ENCODE results near the gene QSOX1.
"Not testable (repeated sequence)": the region's sequence is repeated elsewhere in the genome, so short reads cannot be mapped to it uniquely, and the experiment has no call there.

Gene QSOX1

DNA sequence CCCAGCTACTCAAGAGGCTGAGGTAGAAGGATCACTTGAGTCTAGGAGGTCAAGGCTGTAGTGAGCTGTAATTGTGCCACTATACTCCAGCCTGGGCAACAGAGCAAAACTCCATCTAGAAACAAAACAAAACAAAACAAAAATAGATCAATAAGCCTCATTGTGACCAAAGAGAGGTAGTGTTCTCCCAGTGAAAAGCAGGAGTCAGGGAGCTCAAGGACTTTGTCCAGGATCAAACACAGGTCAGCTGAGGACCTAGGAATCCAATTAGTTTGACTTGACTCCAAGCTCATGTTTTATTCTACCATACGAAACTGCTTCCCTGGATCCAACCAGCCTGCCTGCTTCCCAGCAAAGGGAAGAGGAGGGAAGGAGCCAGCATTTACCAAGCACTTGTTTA, 21.5 kb upstream of the QSOX1 start:
- Histone ChIP-seq H3K4me3 (ENCODE audit: low read depth, low read length) (no peak overlapping the region), H3K79me2 (ENCODE audit: control insufficient read depth, insufficient read depth, low read length, unreplicated experiment) (no peaks in the 10 kb centered on the region), H3K27me3 (ENCODE audit: insufficient read depth, low read length) (no peaks in the 10 kb centered on the region), H2AFZ (ENCODE audit: low read length, unreplicated experiment) (no peak overlapping the region), H3K36me3 (ENCODE audit: insufficient read depth, low read length) (no peaks in the 10 kb centered on the region), H3K27ac (ENCODE audit: low read depth, low read length) (no peak overlapping the region), H3K4me1 (ENCODE audit: control insufficient read depth, insufficient read depth, low read length, unreplicated experiment) (peaks cover 15% of the 10 kb centered on the region)

- not testable (repeated sequence) for H3K27me3 ChIP-seq (ENCODE audit: insufficient read depth, low read length); H3K36me3 ChIP-seq (ENCODE audit: insufficient read depth, low read length); H3K4me3 ChIP-seq (ENCODE audit: low read depth, low read length); H3K79me2 ChIP-seq (ENCODE audit: control insufficient read depth, insufficient read depth, low read length, unreplicated experiment); H2AFZ ChIP-seq (ENCODE audit: low read length, unreplicated experiment); H3K27ac ChIP-seq (ENCODE audit: low read depth, low read length)
- peaks cover 15% of the 10 kb centered on the region for H3K4me1 ChIP-seq (ENCODE audit: control insufficient read depth, insufficient read depth, low read length, unreplicated experiment)
Measured at GRCh38 chr1:180133688-180134087, 21.0 kb upstream of the QSOX1 start.

DNA sequence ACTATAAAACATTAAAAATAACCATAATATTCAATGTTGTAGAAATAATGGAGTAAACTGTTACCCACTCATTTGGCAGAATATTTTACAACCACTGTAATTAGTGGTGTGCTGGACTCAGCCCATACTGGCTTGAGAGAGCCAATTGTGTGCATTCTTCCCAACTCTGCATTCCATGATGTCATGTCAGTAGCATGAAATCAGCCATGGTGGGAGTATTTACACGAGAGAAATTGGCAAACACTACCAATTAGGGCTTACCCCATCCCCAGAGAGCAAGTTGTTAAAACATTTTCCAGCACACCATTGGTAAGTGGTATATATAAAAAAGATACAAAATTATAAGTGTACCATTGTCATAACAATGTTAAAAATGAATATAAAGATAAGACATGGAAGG, 19.1 kb upstream of the QSOX1 start:
- Histone ChIP-seq H2AFZ (ENCODE audit: low read length, unreplicated experiment) (no peak overlapping the region), H3K79me2 (ENCODE audit: control insufficient read depth, insufficient read depth, low read length, unreplicated experiment) (no peaks in the 10 kb centered on the region), H3K27ac (ENCODE audit: low read depth, low read length) (no peak overlapping the region), H3K27me3 (ENCODE audit: insufficient read depth, low read length) (no peaks in the 10 kb centered on the region), H3K36me3 (ENCODE audit: insufficient read depth, low read length) (no peaks in the 10 kb centered on the region), H3K4me3 (ENCODE audit: low read depth, low read length) (no peak overlapping the region), H3K4me1 (ENCODE audit: control insufficient read depth, insufficient read depth, low read length, unreplicated experiment) (peaks cover 15% of the 10 kb centered on the region)

GRCh38 chr1:180136331-180136967, 18.2 kb upstream of the QSOX1 start:
- Histone ChIP-seq H2AFZ (ENCODE audit: low read length, unreplicated experiment) (no peak overlapping the region), H3K79me2 (ENCODE audit: control insufficient read depth, insufficient read depth, low read length, unreplicated experiment) (no peaks in the 10 kb centered on the region), H3K4me1 (ENCODE audit: control insufficient read depth, insufficient read depth, low read length, unreplicated experiment) (peaks cover 8% of the 10 kb centered on the region), H3K36me3 (ENCODE audit: insufficient read depth, low read length) (no peaks in the 10 kb centered on the region), H3K27me3 (ENCODE audit: insufficient read depth, low read length) (no peaks in the 10 kb centered on the region), H3K27ac (ENCODE audit: low read depth, low read length) (no peak overlapping the region), H3K4me3 (ENCODE audit: low read depth, low read length) (no peak overlapping the region)

DNA sequence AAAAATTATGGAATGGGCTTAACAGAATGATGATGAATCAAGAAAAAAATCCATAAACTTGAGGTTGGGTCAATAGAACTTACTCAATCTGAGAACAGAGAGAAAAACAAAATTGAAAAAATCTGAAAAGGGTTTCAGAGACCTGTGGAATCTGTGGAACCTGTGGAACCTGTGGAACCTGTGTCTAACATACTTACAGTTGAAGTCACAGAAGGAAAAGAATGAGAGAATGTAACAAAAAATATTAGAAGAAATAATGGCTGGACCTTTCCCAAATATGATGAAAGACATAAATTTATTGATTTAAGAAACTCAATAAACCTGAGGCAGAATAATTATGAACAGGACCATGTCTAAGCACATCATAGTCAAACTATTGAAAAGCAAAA, 17.7 kb upstream of the QSOX1 start:
- Histone ChIP-seq H3K4me1 (ENCODE audit: control insufficient read depth, insufficient read depth, low read length, unreplicated experiment) (peaks cover 3% of the 10 kb centered on the region), H3K36me3 (ENCODE audit: insufficient read depth, low read length) (no peaks in the 10 kb centered on the region), H3K79me2 (ENCODE audit: control insufficient read depth, insufficient read depth, low read length, unreplicated experiment) (no peaks in the 10 kb centered on the region), H2AFZ (ENCODE audit: low read length, unreplicated experiment) (no peak overlapping the region), H3K4me3 (ENCODE audit: low read depth, low read length) (no peak overlapping the region), H3K27ac (ENCODE audit: low read depth, low read length) (no peak overlapping the region), H3K27me3 (ENCODE audit: insufficient read depth, low read length) (no peaks in the 10 kb centered on the region)

GRCh38 chr1:180137776-180138175, 16.9 kb upstream of the QSOX1 start:
- Histone ChIP-seq H2AFZ (ENCODE audit: low read length, unreplicated experiment) (no peak overlapping the region), H3K27me3 (ENCODE audit: insufficient read depth, low read length) (no peaks in the 10 kb centered on the region)

DNA sequence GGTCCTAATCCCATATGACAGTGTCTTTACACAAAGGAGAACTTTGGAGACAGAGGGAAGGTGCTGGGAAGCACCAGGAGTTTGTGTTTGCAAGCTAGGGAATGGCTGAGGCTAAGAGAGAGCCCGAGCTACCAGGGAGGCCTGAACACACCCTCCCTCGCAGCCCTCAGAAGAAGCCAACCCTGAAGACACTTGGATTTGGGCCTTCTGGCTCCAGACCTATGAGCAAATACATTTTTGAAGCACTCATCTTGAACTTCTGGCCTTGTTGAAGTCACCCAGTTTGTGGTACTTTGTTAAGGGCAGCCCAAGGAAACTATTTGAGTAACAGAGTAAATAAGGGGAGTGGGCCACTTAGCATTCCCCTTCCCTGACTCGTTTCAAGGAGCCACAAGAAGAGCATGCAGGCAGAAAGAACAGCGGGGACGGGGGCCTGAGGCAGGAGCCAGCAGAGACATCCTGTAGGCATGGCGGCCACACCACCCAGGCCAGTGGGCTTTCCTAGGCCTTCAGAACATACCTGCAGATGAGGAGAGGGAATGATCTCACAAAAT, 13.2 kb upstream of the QSOX1 start:
- H3K4me3 ChIP-seq (ENCODE audit: low read depth, low read length), result no peak overlapping the region
- no peaks in the 10 kb centered on the region for H3K4me1 ChIP-seq (ENCODE audit: control insufficient read depth, insufficient read depth, low read length, unreplicated experiment)
- H2AFZ ChIP-seq (ENCODE audit: low read length, unreplicated experiment), result no peak overlapping the region
- no peaks in the 10 kb centered on the region for H3K79me2 ChIP-seq (ENCODE audit: control insufficient read depth, insufficient read depth, low read length, unreplicated experiment)
- no peak overlapping the region for H3K27ac ChIP-seq (ENCODE audit: low read depth, low read length)
- H3K36me3 ChIP-seq (ENCODE audit: insufficient read depth, low read length), result no peaks in the 10 kb centered on the region
- H3K27me3 ChIP-seq (ENCODE audit: insufficient read depth, low read length), result no peaks in the 10 kb centered on the region

More at GRCh38 chr1:180137776-180138175, 16.9 kb upstream of the QSOX1 start:
- Histone ChIP-seq H3K79me2 (ENCODE audit: control insufficient read depth, insufficient read depth, low read length, unreplicated experiment) (no peaks in the 10 kb centered on the region), H3K27ac (ENCODE audit: low read depth, low read length) (no peak overlapping the region), H3K36me3 (ENCODE audit: insufficient read depth, low read length) (no peaks in the 10 kb centered on the region), H3K4me1 (ENCODE audit: control insufficient read depth, insufficient read depth, low read length, unreplicated experiment) (no peaks in the 10 kb centered on the region), H3K4me3 (ENCODE audit: low read depth, low read length) (no peak overlapping the region)

GRCh38 chr1:180143359-180143758, 11.3 kb upstream of the QSOX1 start:
- Histone ChIP-seq H3K79me2 (ENCODE audit: control insufficient read depth, insufficient read depth, low read length, unreplicated experiment) (no peaks in the 10 kb centered on the region), H2AFZ (ENCODE audit: low read length, unreplicated experiment) (no peak overlapping the region), H3K4me1 (ENCODE audit: control insufficient read depth, insufficient read depth, low read length, unreplicated experiment) (no peaks in the 10 kb centered on the region), H3K27me3 (ENCODE audit: insufficient read depth, low read length) (no peaks in the 10 kb centered on the region), H3K4me3 (ENCODE audit: low read depth, low read length) (no peak overlapping the region), H3K27ac (ENCODE audit: low read depth, low read length) (no peak overlapping the region), H3K36me3 (ENCODE audit: insufficient read depth, low read length) (no peaks in the 10 kb centered on the region)

DNA sequence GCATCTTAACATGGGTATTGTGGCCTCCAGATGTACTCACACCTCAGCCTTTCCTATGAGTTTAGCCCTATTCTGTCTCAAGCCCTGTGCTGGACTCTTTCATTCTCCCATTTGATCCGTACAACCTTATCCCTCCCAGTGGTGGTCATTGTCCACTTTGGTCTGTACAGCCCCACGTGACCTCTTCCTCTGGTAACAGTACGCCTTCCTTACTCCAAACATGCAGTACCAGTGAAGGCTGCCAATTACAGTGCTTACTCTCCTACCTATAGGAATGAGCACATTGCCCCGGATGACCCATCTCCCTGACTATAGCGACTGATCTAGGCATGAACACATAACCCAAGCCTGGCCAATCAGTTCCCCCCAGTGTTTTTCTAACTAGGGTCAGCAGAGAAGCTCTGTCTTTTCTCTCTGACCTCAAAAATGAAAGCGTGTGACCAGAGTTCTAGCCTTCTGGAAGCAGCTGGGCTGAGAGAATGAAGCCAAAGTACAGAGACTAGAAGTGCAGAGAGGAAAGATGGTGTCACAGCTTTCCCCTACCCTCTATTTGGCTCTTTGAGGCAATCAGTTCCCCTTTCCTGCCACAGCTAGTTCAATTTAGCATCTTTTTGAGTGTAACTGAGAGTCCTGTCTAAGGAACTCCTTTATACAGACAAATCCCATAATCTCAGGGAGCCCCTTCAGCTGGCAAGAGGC, 9.9 kb upstream of the QSOX1 start:
- no peak overlapping the region for H3K4me3 ChIP-seq (ENCODE audit: low read depth, low read length)
- no peak overlapping the region for H3K27ac ChIP-seq (ENCODE audit: low read depth, low read length)
- H2AFZ ChIP-seq (ENCODE audit: low read length, unreplicated experiment), result peak overlapping the region; percentile 12

DNA sequence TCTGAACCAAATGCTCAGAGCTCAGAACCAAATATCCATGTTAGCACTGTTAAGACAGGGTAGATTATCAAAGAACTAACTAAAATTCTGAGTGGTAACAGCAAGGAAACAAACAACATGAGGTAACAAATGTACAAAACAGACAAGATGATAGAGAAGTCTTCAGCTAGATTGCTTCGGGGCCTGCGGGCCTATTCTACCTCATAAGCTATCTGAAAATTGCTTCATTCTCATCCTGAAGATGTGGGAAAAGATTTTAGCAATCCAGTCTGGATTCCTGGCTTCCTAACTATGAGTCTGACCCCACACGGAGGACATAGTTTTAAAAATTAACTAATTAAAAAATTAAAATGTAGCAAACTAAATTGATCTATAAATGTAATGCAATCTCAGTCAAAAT, 9.2 kb upstream of the QSOX1 start:
- no peak overlapping the region for H3K4me3 ChIP-seq (ENCODE audit: low read depth, low read length)
- H2AFZ ChIP-seq (ENCODE audit: low read length, unreplicated experiment), result peak overlapping the region; percentile 12
- H3K4me1 ChIP-seq (ENCODE audit: control insufficient read depth, insufficient read depth, low read length, unreplicated experiment), result peaks cover 3% of the 10 kb centered on the region
- H3K27me3 ChIP-seq (ENCODE audit: insufficient read depth, low read length), result no peaks in the 10 kb centered on the region
- no peak overlapping the region for H3K27ac ChIP-seq (ENCODE audit: low read depth, low read length)
- H3K79me2 ChIP-seq (ENCODE audit: control insufficient read depth, insufficient read depth, low read length, unreplicated experiment), result no peaks in the 10 kb centered on the region
- H3K36me3 ChIP-seq (ENCODE audit: insufficient read depth, low read length), result no peaks in the 10 kb centered on the region

More for the DNA sequence above, 9.9 kb upstream of the QSOX1 start:
- H3K4me1 ChIP-seq (ENCODE audit: control insufficient read depth, insufficient read depth, low read length, unreplicated experiment), result no peaks in the 10 kb centered on the region
- H3K79me2 ChIP-seq (ENCODE audit: control insufficient read depth, insufficient read depth, low read length, unreplicated experiment), result no peaks in the 10 kb centered on the region
- H3K27me3 ChIP-seq (ENCODE audit: insufficient read depth, low read length), result no peaks in the 10 kb centered on the region
- no peaks in the 10 kb centered on the region for H3K36me3 ChIP-seq (ENCODE audit: insufficient read depth, low read length)

- Histone ChIP-seq H2AFZ (ENCODE audit: low read length, unreplicated experiment) (peak overlapping the region; percentile 95), H3K27ac (ENCODE audit: low read depth, low read length) (peak overlapping the region; percentile 90), H3K4me3 (ENCODE audit: low read depth, low read length) (peak overlapping the region; percentile 59; the same call in 1 of the 2 replicates), H3K27me3 (ENCODE audit: insufficient read depth, low read length) (no peaks in the 10 kb centered on the region), H3K36me3 (ENCODE audit: insufficient read depth, low read length) (no peaks in the 10 kb centered on the region), H3K4me1 (ENCODE audit: control insufficient read depth, insufficient read depth, low read length, unreplicated experiment) (peaks cover 37% of the 10 kb centered on the region), H3K79me2 (ENCODE audit: control insufficient read depth, insufficient read depth, low read length, unreplicated experiment) (peaks cover 17% of the 10 kb centered on the region)
Measured at GRCh38 chr1:180150982-180151381, 3.7 kb upstream of the QSOX1 start.

Data from ACC112 (cell line).